Erythroblast (primary cell): Measurements from ENCODE around the gene IMMP2L.

Experiments
- GATA1 ChIP-seq: IDR thresholded peaks from 2 replicates; pipeline ENCODE4 v1.6.1; 2011; ENCODE audit warnings: low read depth, mild to moderate bottlenecking, control low read depth, low read length, moderate library complexity
- POLR2A ChIP-seq: IDR thresholded peaks from 2 replicates; pipeline ENCODE4 v1.6.1; 2011; ENCODE audit warnings: mild to moderate bottlenecking, low read length

DNA sequence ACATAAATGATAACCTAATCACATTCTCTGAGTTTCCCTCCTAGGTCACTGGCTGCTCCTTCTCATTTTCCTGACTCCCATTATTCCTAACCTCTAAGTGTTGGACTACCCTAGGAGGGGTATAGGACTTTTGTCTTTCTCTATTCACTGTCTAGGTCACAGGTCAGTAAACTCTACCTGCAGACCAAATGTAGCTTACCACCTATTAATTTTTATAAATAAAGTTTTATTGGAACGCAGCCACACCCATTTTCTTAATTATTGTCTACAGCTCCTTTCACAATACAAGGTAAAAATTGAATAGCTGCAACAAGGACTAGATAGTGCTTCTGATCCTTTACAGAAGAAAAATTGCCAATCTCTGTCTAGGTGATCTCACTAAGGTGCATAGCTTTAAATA, 156.7 kb downstream of the IMMP2L start:
- TF ChIP-seq POLR2A (no peak), GATA1 (no peak)
